WTC11 (cell line): ENCODE data around the gene GFPT2. TPM values are rescaled to one million over a fixed set of nuclear protein-coding genes. Genes with fewer than 3 reads are reported as not detected.

Experiments used
- ATAC-seq: fragments of 200-7000 bp; cut with Tn5 transposase; 2 replicates; pipeline ENCODE4 v1.10.0; 2021; ENCODE audit warnings: mild to moderate bottlenecking, moderate library complexity
- CTCF ChIA-PET: fragments of 300-600 bp; sonication (Branson Sonifier 250); formaldehyde crosslinking; loops from one replicate; lab custom pipeline; 2021; ENCODE audit warnings: antibody characterized with exemption; lab: Charles Lee
- POLR2A ChIA-PET: fragments of 350-600 bp; sonication (Branson Sonifier 250); formaldehyde crosslinking; loops from one replicate; lab custom pipeline; 2021; ENCODE audit warnings: antibody characterized with exemption; lab: Charles Lee
- DNase-seq: peaks from one replicate; pipeline ENCODE4 v3.0.0; 2021; ENCODE audit warnings: low spot score
- H3K27ac Mint-ChIP-seq: 2 replicates; pipeline ENCODE4 v1.8.0; 2021; ENCODE audit warnings: mixed read lengths
- H3K27me3 Mint-ChIP-seq: 2 replicates; pipeline ENCODE4 v1.8.0; 2021; ENCODE audit warnings: low read depth, mild to moderate bottlenecking, moderate library complexity, mixed read lengths
- H3K36me3 Mint-ChIP-seq: 2 replicates; pipeline ENCODE4 v1.8.0; 2021; ENCODE audit warnings: mixed read lengths
- H3K4me1 Mint-ChIP-seq: 2 replicates; pipeline ENCODE4 v1.8.0; 2022; ENCODE audit warnings: mixed read lengths
- H3K4me3 Mint-ChIP-seq: 2 replicates; pipeline ENCODE4 v1.8.0; 2021; ENCODE audit warnings: mild to moderate bottlenecking, moderate library complexity, mixed read lengths
- H3K9me3 Mint-ChIP-seq: 2 replicates; pipeline ENCODE4 v1.8.0; 2021; ENCODE audit warnings: mixed read lengths
- CBFB ChIP-seq: sonication (generic); formaldehyde crosslinking; IDR thresholded peaks from 2 replicates; pipeline ENCODE4 v1.8.1; 2022; ENCODE audit warnings: mild to moderate bottlenecking, low read depth, missing genetic modification reagents
- CREB1 ChIP-seq: sonication (generic); formaldehyde crosslinking; IDR thresholded peaks from 2 replicates; pipeline ENCODE4 v1.8.0; 2023; ENCODE audit warnings: mild to moderate bottlenecking, missing genetic modification reagents
- E2F5 ChIP-seq: sonication (generic); formaldehyde crosslinking; IDR thresholded peaks from 2 replicates; pipeline ENCODE4 v1.8.1; 2022; ENCODE audit warnings: mild to moderate bottlenecking, moderate library complexity, missing genetic modification reagents
- ELF4 ChIP-seq: sonication (generic); formaldehyde crosslinking; IDR thresholded peaks from 2 replicates; pipeline ENCODE4 v1.8.1; 2022; ENCODE audit warnings: low read depth, mild to moderate bottlenecking, moderate library complexity, missing genetic modification reagents
- ESRRA ChIP-seq: sonication (generic); formaldehyde crosslinking; IDR thresholded peaks from 2 replicates; pipeline ENCODE4 v1.8.1; 2022; ENCODE audit warnings: mild to moderate bottlenecking, missing genetic modification reagents, borderline replicate concordance
- ETV6 ChIP-seq: sonication (generic); formaldehyde crosslinking; IDR thresholded peaks from 2 replicates; pipeline ENCODE4 v1.8.1; 2022; ENCODE audit warnings: mild to moderate bottlenecking, missing genetic modification reagents
- FOXJ3 ChIP-seq: sonication (generic); formaldehyde crosslinking; IDR thresholded peaks from 2 replicates; pipeline ENCODE4 v1.9.0; 2021; ENCODE audit warnings: missing genetic modification reagents, mild to moderate bottlenecking, borderline replicate concordance
- GABPB1 ChIP-seq: sonication (generic); formaldehyde crosslinking; IDR thresholded peaks from 2 replicates; pipeline ENCODE4 v1.8.1; 2023; ENCODE audit warnings: mild to moderate bottlenecking, missing genetic modification reagents
- HMGA2 ChIP-seq: fragments of 250-450 bp; sonication (Bioruptor Pico); IDR thresholded peaks from 2 replicates; pipeline ENCODE4 v1.4.0; 2021; ENCODE audit warnings: mild to moderate bottlenecking, moderate library complexity
- HMGXB4 ChIP-seq: sonication (generic); formaldehyde crosslinking; IDR thresholded peaks from 2 replicates; pipeline ENCODE4 v1.8.1; 2023; ENCODE audit warnings: mild to moderate bottlenecking, moderate library complexity, missing genetic modification reagents
- IRF1 ChIP-seq: sonication (generic); formaldehyde crosslinking; IDR thresholded peaks from 2 replicates; pipeline ENCODE4 v1.8.0; 2023; ENCODE audit warnings: missing genetic modification reagents
- MAX ChIP-seq: sonication (generic); formaldehyde crosslinking; IDR thresholded peaks from 2 replicates; pipeline ENCODE4 v1.8.0; 2022; ENCODE audit warnings: mild to moderate bottlenecking, missing genetic modification reagents
- NFATC4 ChIP-seq: fragments of 250-450 bp; sonication (Bioruptor Pico); IDR thresholded peaks from 2 replicates; pipeline ENCODE4 v1.9.0; 2021; ENCODE audit warnings: mild to moderate bottlenecking
- OVOL2 ChIP-seq: fragments of 250-450 bp; sonication (Bioruptor Pico); IDR thresholded peaks from 2 replicates; pipeline ENCODE4 v1.9.0; 2021; ENCODE audit warnings: mild to moderate bottlenecking, borderline replicate concordance
- SMAD3 ChIP-seq: sonication (generic); formaldehyde crosslinking; IDR thresholded peaks from 2 replicates; pipeline ENCODE4 v1.8.0; 2022; ENCODE audit warnings: missing genetic modification reagents, mild to moderate bottlenecking, borderline replicate concordance
- SOX15 ChIP-seq: fragments of 250-450 bp; sonication (Bioruptor Pico); IDR thresholded peaks from 2 replicates; pipeline ENCODE4 v1.9.0; 2021; ENCODE audit warnings: mild to moderate bottlenecking
- TCF7 ChIP-seq: sonication (generic); formaldehyde crosslinking; IDR thresholded peaks from 2 replicates; pipeline ENCODE4 v1.8.0; 2022; ENCODE audit warnings: mild to moderate bottlenecking, low read depth, missing genetic modification reagents, moderate library complexity
- USF2 ChIP-seq: sonication (generic); formaldehyde crosslinking; IDR thresholded peaks from 2 replicates; pipeline ENCODE4 v1.8.1; 2023; ENCODE audit warnings: mild to moderate bottlenecking, missing genetic modification reagents, moderate library complexity
- ZBTB21 ChIP-seq: sonication (generic); formaldehyde crosslinking; IDR thresholded peaks from 2 replicates; pipeline ENCODE4 v1.8.1; 2023; ENCODE audit warnings: mild to moderate bottlenecking, missing genetic modification reagents, borderline replicate concordance
- ZMAT4 ChIP-seq: fragments of 250-450 bp; sonication (Bioruptor Pico); IDR thresholded peaks from 2 replicates; pipeline ENCODE4 v1.9.0; 2021; ENCODE audit warnings: mild to moderate bottlenecking
- ZNF121 ChIP-seq: sonication (generic); formaldehyde crosslinking; IDR thresholded peaks from 2 replicates; pipeline ENCODE4 v1.8.0; 2023; ENCODE audit warnings: missing genetic modification reagents
- ZNF416 ChIP-seq: fragments of 250-450 bp; sonication (Bioruptor Pico); IDR thresholded peaks from 2 replicates; pipeline ENCODE4 v1.9.0; 2021; ENCODE audit warnings: mild to moderate bottlenecking, inconsistent platforms
- ZNF425 ChIP-seq: fragments of 250-450 bp; sonication (Bioruptor Pico); conservative IDR thresholded peaks from 2 replicates; pipeline ENCODE4 v1.9.0; 2021; ENCODE audit warnings: mild to moderate bottlenecking
- total RNA-seq: library from RNA; stranded (reverse); gene quantifications from 3 replicates; pipeline ENCODE4 v1.2.3, GENCODE V29; 2021

GFPT2 gene
- total RNA-seq, 1 experiment from 2014 or later = 124 TPM

- TF ChIP-seq USF2 (no peak), SOX15 (CRISPR knock-in tag) (no peak), OVOL2 (CRISPR knock-in tag) (no peak), ZNF121 (CRISPR knock-in tag) (no peak)
These were observed 7.4 kb downstream of the GFPT2 start (continued) for GRCh38 chr5:180345781-180346180.

- no peak for ATAC-seq
- Mint-ChIP-seq H3K27me3 (no peaks in the 10 kb centered on the region), H3K4me3 (no peak overlapping the region), H3K9me3 (no peaks in the 10 kb centered on the region), H3K36me3 (peaks cover 28% of the 10 kb centered on the region), H3K27ac (peak overlapping the region; percentile 99), H3K4me1 (peaks cover 92% of the 10 kb centered on the region)
- ChIA-PET POLR2A (no interaction called here), CTCF (interaction anchor here (1.1 to 3.9 kb wide), 2 partner anchors 16 to 30 kb away, joined by 9 to 27 read pairs; no protein-coding TSS in a partner anchor)
- TF ChIP-seq TCF7 (no peak), ESRRA (CRISPR knock-in tag) (no peak), SMAD3 (CRISPR knock-in tag) (no peak), MAX (CRISPR knock-in tag) (no peak), CREB1 (CRISPR knock-in tag) (no peak), NFATC4 (CRISPR knock-in tag) (no peak), ELF4 (no peak), HMGA2 (CRISPR knock-in tag) (no peak), ZMAT4 (CRISPR knock-in tag) (no peak), IRF1 (CRISPR knock-in tag) (no peak), E2F5 (CRISPR knock-in tag) (no peak), ETV6 (CRISPR knock-in tag) (no peak), ZNF416 (CRISPR knock-in tag) (no peak), ZNF121 (CRISPR knock-in tag) (no peak), HMGXB4 (CRISPR knock-in tag) (no peak), CBFB (no peak), GABPB1 (CRISPR knock-in tag) (no peak), ZNF425 (CRISPR knock-in tag) (no peak), FOXJ3 (no peak), ZBTB21 (no peak)
- DNase-seq = no peak
These were observed 8.0 kb downstream of the GFPT2 start for GRCh38 chr5:180345186-180345585.
